ENCODE results near the gene ZNF384. TPM values are rescaled to one million over a fixed set of nuclear protein-coding genes. Genes with fewer than 3 reads are reported as not detected.

ZNF384 gene
- total RNA-seq (2022; extraction: Qiagen RNA extraction): 50.6 to 58.9 TPM (median 55.4 TPM) in 5 replicates

DNA sequence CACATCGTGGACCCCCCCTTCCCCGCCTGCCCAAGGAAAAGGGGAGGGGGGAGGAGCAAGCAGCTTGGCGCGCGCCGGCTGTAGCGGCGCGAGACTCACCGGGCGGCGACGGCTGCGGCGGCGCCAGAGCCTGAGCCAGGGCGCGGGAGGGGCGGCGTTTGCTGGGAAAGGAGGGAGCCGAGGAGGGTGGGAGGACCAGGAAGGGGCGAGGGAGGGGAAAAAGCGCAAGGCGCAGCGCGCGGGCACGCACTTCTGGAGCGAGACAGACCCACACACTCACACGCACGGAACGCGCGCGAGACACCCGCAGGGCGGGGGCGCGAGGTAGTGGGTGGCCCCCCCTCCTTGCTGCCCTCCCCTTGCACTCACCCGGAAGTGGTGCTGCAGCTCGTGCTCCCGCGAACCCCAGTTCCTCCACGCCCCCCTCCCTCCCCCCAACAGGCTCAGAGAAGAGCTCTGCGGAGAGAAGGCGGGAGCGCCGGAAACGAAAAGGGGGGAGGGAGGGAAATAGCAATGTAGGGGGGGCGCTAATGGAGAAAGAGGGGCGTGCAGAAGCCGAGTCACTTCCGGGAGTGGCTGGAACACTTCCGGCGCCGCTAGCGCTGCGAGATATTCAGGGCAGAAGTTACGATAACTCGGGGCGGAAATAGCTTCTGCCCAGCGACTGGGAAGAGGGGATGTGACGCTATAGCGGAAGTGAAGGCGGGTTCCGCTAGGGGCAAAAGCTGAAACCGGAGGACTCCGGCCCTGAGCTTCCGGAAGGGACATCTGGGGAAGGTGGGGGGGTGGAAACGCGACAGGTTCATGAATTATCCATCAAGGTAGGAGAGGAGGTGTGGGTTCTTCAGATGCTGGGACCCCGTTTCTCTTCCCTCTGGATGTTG is at the start of gene ZNF384:
TSS of gene ZNF384 (minus strand) at position 377 of the 884 bp plus-strand sequence. CDS start 9,855 bp downstream, outside the sequence.

DNA sequence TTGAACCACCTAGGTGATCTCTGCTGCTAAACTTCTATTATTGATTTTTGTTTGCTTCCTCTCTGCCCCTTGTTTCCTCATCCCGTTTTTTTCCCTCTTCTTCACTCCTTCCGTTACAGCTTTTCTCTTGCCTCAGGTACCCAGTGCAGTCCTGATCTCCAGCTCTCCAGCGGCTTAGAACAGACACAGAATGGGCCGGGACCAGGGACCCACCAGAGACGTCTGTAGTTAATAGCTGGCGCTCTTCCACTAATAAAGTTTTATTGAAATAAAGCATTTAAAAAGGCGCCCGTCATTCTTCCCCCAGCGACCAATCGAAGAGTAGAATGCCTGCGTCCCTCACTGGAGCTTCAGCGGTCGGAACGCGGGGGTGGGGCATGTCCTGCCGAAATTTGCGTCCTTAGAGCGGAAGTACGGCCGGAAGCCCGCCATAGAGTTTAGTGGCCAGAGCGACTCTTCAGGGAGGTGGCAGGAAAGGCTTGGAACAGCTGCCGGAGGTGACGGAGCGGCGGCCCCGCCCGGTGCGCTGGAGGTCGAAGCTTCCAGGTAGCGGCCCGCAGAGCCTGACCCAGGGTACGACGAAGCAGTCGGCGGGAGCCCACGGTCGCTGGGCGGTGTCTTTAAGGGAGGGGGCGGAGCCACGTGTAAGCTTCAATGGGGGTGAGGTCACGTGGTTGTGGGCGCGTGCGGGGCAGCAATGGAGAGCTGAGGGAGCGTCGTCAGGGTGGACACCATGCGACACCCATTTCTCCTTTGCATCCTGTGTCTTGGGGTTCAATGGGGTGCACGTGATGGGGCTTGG is 34.6 kb upstream of the ZNF384 start, which contains the start of gene COPS7A:
TSS of gene COPS7A (plus strand) at position 440 of the 802 bp plus-strand sequence. CDS start 611 bp downstream, outside the sequence.

DNA sequence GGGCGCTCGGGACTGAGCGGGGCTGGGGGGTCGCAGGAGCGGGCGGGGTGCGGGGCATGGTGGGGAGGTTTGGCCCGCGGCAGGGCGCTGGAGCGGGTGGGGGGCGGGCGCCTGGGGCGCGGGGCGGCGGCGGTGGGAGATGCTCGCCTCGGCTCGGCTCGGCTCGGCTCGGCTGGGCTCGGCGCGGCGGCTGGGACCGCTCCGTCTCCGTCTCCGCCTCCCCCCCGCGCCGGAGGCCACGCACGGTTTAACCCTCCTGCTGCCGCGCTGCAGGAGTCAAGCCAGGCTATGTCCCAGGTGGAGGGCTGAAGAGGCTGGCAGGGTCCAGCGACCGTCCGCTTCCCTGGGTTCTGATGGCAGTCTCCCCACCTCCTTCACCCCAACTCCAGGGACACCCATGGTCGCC is 11.5 kb upstream of the ZNF384 start, which contains the start of gene PIANP:
TSS of gene PIANP (minus strand) at position 170 of the 406 bp plus-strand sequence. CDS start 2,754 bp downstream, outside the sequence.

DNA sequence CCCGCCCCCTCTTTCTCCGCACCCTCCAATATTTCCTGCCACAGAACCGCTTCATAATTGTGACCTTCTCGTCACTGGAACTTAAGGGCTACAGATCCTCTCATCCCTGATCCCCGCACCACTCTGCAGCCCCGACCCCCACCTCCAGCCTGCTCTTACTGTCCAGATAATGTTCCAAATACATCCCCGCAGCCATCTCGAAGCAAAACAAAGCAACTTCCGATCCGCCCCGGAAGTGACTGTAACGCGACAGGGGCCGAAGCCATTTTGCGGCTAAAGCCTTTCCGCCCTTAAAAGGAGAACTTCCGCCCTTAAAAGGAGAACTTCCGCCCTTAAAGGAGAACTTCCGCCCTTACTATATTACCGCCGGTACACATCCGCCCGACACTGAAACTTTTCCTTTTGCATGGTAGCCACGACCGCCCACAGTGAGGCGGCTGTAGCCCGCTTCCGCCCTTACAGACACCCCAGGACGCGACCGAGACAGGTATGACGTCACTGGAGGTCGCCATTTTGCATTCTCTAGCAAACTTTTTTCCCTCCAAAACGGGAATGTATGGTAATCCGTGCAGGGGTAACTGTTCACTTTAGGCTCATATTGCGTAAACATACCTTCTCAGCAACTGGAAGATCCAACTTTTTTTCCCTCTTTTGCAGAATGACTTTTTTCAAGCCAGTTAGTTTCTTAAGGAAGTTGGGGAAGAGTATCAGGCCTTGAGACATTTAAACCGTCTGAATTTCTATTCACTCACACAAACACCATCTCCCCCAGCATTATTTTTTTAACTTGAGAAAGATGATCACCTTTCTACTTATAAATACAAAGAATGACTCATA is 26.1 kb downstream of the ZNF384 start, which contains the start of gene ING4:
TSS of gene ING4 (minus strand) at position 214 of the 837 bp plus-strand sequence. CDS start at position 196, 18 bp downstream.

DNA sequence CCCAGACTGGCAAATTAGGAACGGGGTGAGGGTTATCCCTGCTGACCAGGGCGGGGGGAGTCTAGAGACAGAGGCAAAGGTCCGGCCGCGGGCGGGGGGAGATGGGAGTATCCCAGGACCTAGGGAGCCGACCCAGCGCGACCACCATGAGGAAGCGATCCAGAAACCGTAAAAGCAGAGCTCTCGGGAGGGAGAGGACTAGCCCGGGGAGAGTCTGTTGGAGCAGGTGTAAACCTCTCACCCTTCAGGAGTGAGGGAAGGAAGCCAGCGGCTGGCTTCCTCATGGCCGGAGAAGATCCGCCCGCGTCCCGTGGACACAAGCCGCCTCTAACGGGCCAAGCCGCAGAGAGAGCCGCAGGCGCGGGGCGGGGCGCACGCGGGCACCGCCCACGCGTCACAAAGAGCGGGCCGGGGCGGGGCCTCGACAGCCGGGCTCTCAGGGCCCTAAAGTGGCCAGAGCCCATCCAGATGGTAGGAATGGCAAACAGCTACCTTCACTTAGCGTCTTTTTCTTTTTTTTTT is 42.0 kb downstream of the ZNF384 start, which contains the start of gene ACRBP:
TSS of gene ACRBP (minus strand) at position 350 of the 522 bp plus-strand sequence. CDS start at position 284, 66 bp downstream.

DNA sequence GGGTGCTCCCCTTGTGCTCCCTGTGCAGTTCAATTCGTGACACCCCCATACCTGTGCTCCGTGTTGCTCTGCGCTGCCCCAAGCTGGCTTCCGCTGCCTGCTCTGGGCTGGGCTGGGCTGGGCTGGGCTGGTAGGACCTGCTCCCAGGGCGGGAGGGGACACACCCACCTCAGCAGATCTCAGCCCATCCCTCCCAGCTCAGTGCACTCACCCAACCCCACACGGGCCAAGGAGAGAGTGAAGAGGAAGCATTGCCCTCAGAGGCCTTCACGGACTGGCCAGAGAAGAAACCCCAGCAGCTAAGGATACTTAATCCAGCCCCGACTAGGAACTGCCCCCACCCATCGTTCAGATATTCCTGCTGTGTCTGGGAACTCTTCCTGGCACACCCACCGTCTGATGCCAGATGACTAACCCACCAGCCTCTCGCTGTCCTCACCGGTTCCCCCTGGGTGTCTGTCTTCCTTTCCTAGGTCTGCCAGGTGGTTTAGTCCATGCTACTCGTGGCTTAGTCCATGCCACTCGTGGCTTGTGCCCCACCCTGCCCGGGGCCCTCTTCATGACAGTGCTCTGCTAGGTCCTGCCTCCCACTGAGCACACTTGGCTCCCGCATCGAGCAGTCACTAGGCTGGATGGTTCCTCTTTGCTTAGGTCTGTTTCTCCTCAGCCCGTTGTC is 53.2 kb downstream of the ZNF384 start, which contains the start of gene LPAR5:
TSS of gene LPAR5 (minus strand) at position 104 of the 676 bp plus-strand sequence. CDS start 14,711 bp downstream, outside the sequence.

Other genes starting within 250 kb of the ZNF384 start
- gene CD27, start 244.4 kb downstream of the ZNF384 start, total RNA-seq (2022; extraction: Qiagen RNA extraction): not detected in 5 replicates
- gene TAPBPL, start 237.3 kb downstream of the ZNF384 start, total RNA-seq (2022; extraction: Qiagen RNA extraction): 3.5 to 4.3 TPM (median 3.5 TPM) in 5 replicates
- 9.8 to 13.4 TPM (median 12.1 TPM) in 5 replicates for gene VAMP1, start 218.7 kb downstream of the ZNF384 start, total RNA-seq (2022; extraction: Qiagen RNA extraction)
- 282 to 327 TPM (median 309 TPM) in 5 replicates for gene MRPL51, start 196.1 kb downstream of the ZNF384 start, total RNA-seq (2022; extraction: Qiagen RNA extraction)
- gene NCAPD2, start 195.3 kb downstream of the ZNF384 start, total RNA-seq (2022; extraction: Qiagen RNA extraction): 56.5 to 62.5 TPM (median 60.7 TPM) in 5 replicates
- gene GAPDH, start 154.9 kb downstream of the ZNF384 start, total RNA-seq (2022; extraction: Qiagen RNA extraction): 7,029 to 9,300 TPM (median 8,522 TPM) in 5 replicates
- 1.6 to 2.5 TPM (median 2.2 TPM) in 5 replicates for gene IFFO1, start 133.3 kb downstream of the ZNF384 start, total RNA-seq (2022; extraction: Qiagen RNA extraction)
- 91.7 to 109 TPM (median 98.4 TPM) in 5 replicates for gene NOP2, start 121.1 kb downstream of the ZNF384 start, total RNA-seq (2022; extraction: Qiagen RNA extraction)
- 59.8 to 76.6 TPM (median 62.8 TPM) in 5 replicates for gene CHD4, start 82.0 kb downstream of the ZNF384 start, total RNA-seq (2022; extraction: Qiagen RNA extraction)
- 0.38 to 0.97 TPM (median 0.66 TPM) in 5 replicates for gene LPAR5, start 53.4 kb downstream of the ZNF384 start, total RNA-seq (2022; extraction: Qiagen RNA extraction)
- gene ACRBP, start 41.9 kb downstream of the ZNF384 start, total RNA-seq (2022; extraction: Qiagen RNA extraction): 0.08 to 0.40 TPM (median 0.15 TPM) in 3 of 5 replicates, not detected in the others
- gene ING4, start 26.3 kb downstream of the ZNF384 start, total RNA-seq (2022; extraction: Qiagen RNA extraction): 13.8 to 19.8 TPM (median 15.7 TPM) in 5 replicates
- 0.64 to 1.0 TPM (median 0.73 TPM) in 5 replicates for gene PIANP, start 11.4 kb upstream of the ZNF384 start, total RNA-seq (2022; extraction: Qiagen RNA extraction)
- 47.2 to 58.3 TPM (median 55.9 TPM) in 5 replicates for gene COPS7A, start 34.7 kb upstream of the ZNF384 start, total RNA-seq (2022; extraction: Qiagen RNA extraction)
- gene MLF2, start 63.8 kb upstream of the ZNF384 start, total RNA-seq (2022; extraction: Qiagen RNA extraction): 252 to 312 TPM (median 307 TPM) in 5 replicates
- gene PTMS, start 77.0 kb upstream of the ZNF384 start, total RNA-seq (2022; extraction: Qiagen RNA extraction): 703 to 949 TPM (median 926 TPM) in 5 replicates
- gene LAG3, start 83.1 kb upstream of the ZNF384 start, total RNA-seq (2022; extraction: Qiagen RNA extraction): 0.89 to 2.3 TPM (median 1.4 TPM) in 5 replicates
- not detected in 5 replicates for gene CD4, start 100.2 kb upstream of the ZNF384 start, total RNA-seq (2022; extraction: Qiagen RNA extraction)
- gene GPR162, start 132.4 kb upstream of the ZNF384 start, total RNA-seq (2022; extraction: Qiagen RNA extraction): 0.23 to 0.53 TPM (median 0.45 TPM) in 5 replicates
- 19.8 to 29.8 TPM (median 28.7 TPM) in 5 replicates for gene P3H3, start 139.0 kb upstream of the ZNF384 start, total RNA-seq (2022; extraction: Qiagen RNA extraction)
- gene GNB3, start 151.6 kb upstream of the ZNF384 start, total RNA-seq (2022; extraction: Qiagen RNA extraction): 1.2 to 2.3 TPM (median 1.9 TPM) in 5 replicates
- gene CDCA3, start 161.9 kb upstream of the ZNF384 start, total RNA-seq (2022; extraction: Qiagen RNA extraction): 71.5 to 81.3 TPM (median 75.3 TPM) in 5 replicates
- 74.8 to 79.3 TPM (median 76.6 TPM) in 5 replicates for gene USP5, start 162.8 kb upstream of the ZNF384 start, total RNA-seq (2022; extraction: Qiagen RNA extraction)
- 1,486 to 1,673 TPM (median 1,653 TPM) in 5 replicates for gene TPI1, start 178.2 kb upstream of the ZNF384 start, total RNA-seq (2022; extraction: Qiagen RNA extraction)
- 23.1 to 34.6 TPM (median 32.3 TPM) in 5 replicates for gene SPSB2, start 183.9 kb upstream of the ZNF384 start, total RNA-seq (2022; extraction: Qiagen RNA extraction)
- gene LRRC23, start 215.4 kb upstream of the ZNF384 start, total RNA-seq (2022; extraction: Qiagen RNA extraction): 16.4 to 19.0 TPM (median 18.3 TPM) in 5 replicates
- 35.9 to 40.2 TPM (median 37.3 TPM) in 5 replicates for gene ENO2, start 225.2 kb upstream of the ZNF384 start, total RNA-seq (2022; extraction: Qiagen RNA extraction)
- gene ATN1, start 238.6 kb upstream of the ZNF384 start, total RNA-seq (2022; extraction: Qiagen RNA extraction): 48.7 to 75.7 TPM (median 72.9 TPM) in 5 replicates

All from A549 treated with Mapracorat at 1 μM for 4 hours (cell line).